Smooth muscle cell (in vitro differentiated cells): ENCODE results near the gene CREB1. TPM values are rescaled to one million over a fixed set of nuclear protein-coding genes. Genes with fewer than 3 reads are reported as not detected.
A peak's percentile ranks its signal among the peaks of the same experiment; 100 is the strongest.

Source experiments
- DNase-seq: peaks from one replicate; lab custom pipeline; 2025; ENCODE audit not compliant: unreplicated experiment; lab: John Stamatoyannopoulos, UW
- H2AFZ ChIP-seq: fragments of 200-600 bp; sonication (generic); 2 replicates; pipeline ENCODE4 v1.6.0; 2016; ENCODE audit warnings: antibody characterized with exemption, low read depth, mild to moderate bottlenecking
- H3F3A ChIP-seq: fragments of 200-600 bp; sonication (generic); 2 replicates; pipeline ENCODE4 v1.6.0; 2017; ENCODE audit warnings: antibody characterized with exemption, low read depth
- H3K27ac ChIP-seq: fragments of 200-600 bp; sonication (generic); 2 replicates; pipeline ENCODE4 v1.5.1; 2016; ENCODE audit warnings: low read depth, mild to moderate bottlenecking
- H3K27me3 ChIP-seq: fragments of 200-600 bp; sonication (generic); 2 replicates; pipeline ENCODE4 v1.6.1; 2016; ENCODE audit warnings: low read depth, mild to moderate bottlenecking
- H3K36me3 ChIP-seq: fragments of 200-600 bp; sonication (generic); 2 replicates; pipeline ENCODE4 v1.5.1; 2016; ENCODE audit warnings: low read depth
- H3K4me1 ChIP-seq: fragments of 200-600 bp; sonication (generic); 2 replicates; pipeline ENCODE4 v1.5.1; 2016; ENCODE audit warnings: low read depth
- H3K4me2 ChIP-seq: fragments of 200-600 bp; sonication (generic); 2 replicates; pipeline ENCODE4 v1.6.0; 2016; ENCODE audit warnings: mild to moderate bottlenecking
- H3K4me3 ChIP-seq: fragments of 200-600 bp; sonication (generic); 2 replicates; pipeline ENCODE4 v1.5.1; 2016; ENCODE audit warnings: mild to moderate bottlenecking
- H3K79me2 ChIP-seq: fragments of 200-600 bp; sonication (generic); 2 replicates; pipeline ENCODE4 v1.6.0; 2016; ENCODE audit warnings: low read depth, mild to moderate bottlenecking
- H3K9ac ChIP-seq: fragments of 200-600 bp; sonication (generic); 2 replicates; pipeline ENCODE4 v1.6.0; 2016; ENCODE audit warnings: low read depth
- H3K9me3 ChIP-seq: fragments of 200-600 bp; sonication (generic); replicated peaks from 2 replicates; pipeline ENCODE4 v1.5.1; 2016; ENCODE audit warnings: low read depth
- H4K20me1 ChIP-seq: fragments of 200-600 bp; sonication (generic); 2 replicates; pipeline ENCODE4 v1.6.0; 2016; ENCODE audit warnings: low read depth
- WGBS: methylation state at CpG from one replicate; pipeline ENCODE4 v1.1.7; 2016; ENCODE audit warnings: low lambda C conversion rate; 5-methylcytosine and 5-hydroxymethylcytosine counted together
- polyA plus RNA-seq: library from polyadenylated mRNA; unstranded; fragments of >200 nt; fragmentation: Nextera tagmentation; extraction: Ambion mirVana; gene quantifications from 2 replicates; pipeline ENCODE4 v1.2.1, GENCODE V29; 2016
- total RNA-seq: library from RNA; depleted of rRNA; stranded (reverse); fragments of >200 nt; gene quantifications from 2 replicates; pipeline ENCODE4 v1.2.3, GENCODE V29; 2014
- TF ChIP-seq, protein P1 (sequence below): fragments of 200-600 bp; sonication (generic); IDR thresholded peaks from 2 replicates; pipeline ENCODE4 v1.5.1; 2017; ENCODE audit warnings: borderline replicate concordance, mild to moderate bottlenecking, antibody characterized with exemption; ENCODE audit not compliant: insufficient read depth, poor library complexity, severe bottlenecking

Gene CREB1
- total and polyA plus RNA-seq, 2 experiments from 2014 or later = 19.0 to 67.6 TPM

DNA sequence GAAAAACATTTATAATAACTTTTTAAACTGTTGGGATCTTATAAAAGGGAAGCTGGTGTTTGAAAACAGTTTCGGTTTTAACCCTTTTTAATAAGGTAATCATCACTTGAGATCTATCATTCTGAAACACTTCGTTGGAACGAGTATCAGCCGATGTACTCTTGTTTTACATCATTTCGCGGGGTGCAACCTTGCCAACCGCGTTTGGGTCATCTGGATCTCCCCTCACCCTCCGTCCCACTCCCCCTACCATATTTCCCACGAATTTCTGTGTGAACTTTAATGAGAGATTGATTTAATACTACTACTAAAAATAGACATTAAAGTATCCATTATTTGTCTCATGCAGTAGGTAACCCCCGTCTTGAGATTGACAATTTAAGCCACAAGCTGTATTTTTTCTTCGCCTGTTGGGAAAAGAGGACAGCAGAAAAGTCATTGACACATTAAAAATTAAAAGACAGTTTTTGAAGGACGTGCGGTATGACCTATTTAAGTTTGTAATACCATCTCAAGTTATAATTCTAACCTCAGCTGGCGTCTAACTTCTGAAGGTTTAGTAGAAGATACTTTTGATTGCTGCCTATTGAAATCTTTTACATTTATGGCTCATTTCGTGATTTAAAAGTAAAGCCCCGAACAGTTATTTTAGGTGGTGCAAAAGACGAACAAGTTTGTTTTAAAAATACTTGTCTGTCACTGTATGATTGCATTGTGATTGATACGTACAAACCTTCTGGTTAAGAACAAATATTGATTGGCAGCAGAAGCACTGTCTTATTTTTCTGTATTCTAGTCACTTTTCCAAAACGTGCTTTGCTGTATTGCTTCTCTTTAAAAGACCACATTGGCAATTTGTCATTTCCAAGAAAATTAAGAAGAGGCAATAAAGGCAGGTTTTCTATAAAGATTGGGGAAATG is 1.5 kb downstream of the CREB1 start:
- WGBS = 23% methylated on average over 20 of the region's 20 CpGs
- TF ChIP-seq, protein P1, sequence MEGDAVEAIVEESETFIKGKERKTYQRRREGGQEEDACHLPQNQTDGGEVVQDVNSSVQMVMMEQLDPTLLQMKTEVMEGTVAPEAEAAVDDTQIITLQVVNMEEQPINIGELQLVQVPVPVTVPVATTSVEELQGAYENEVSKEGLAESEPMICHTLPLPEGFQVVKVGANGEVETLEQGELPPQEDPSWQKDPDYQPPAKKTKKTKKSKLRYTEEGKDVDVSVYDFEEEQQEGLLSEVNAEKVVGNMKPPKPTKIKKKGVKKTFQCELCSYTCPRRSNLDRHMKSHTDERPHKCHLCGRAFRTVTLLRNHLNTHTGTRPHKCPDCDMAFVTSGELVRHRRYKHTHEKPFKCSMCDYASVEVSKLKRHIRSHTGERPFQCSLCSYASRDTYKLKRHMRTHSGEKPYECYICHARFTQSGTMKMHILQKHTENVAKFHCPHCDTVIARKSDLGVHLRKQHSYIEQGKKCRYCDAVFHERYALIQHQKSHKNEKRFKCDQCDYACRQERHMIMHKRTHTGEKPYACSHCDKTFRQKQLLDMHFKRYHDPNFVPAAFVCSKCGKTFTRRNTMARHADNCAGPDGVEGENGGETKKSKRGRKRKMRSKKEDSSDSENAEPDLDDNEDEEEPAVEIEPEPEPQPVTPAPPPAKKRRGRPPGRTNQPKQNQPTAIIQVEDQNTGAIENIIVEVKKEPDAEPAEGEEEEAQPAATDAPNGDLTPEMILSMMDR = no peak

DNA sequence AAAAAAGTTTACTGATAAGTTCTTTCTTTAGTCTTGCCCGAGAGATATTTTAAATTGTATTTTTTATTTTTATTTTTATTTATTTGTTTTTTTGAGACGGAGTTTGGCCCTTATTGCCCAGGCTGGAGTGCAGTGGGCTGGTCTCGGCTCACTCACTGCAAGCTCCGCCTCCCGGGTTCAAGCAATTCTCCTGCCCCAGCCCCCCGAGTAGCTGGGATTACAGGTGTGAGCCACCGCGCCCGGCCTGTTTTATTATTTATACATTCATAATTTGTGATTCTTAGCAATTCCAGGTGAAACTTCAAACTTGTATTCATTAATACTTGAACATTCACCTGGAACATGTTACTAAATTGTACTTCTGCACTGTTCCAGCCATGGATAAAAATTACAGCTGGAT is 2.9 kb downstream of the CREB1 start:
- Histone ChIP-seq H3K36me3 (no peaks in the 10 kb centered on the region), H3K79me2 (peaks cover 72% of the 10 kb centered on the region), H3K27me3 (no peaks in the 10 kb centered on the region), H2AFZ (no peak overlapping the region), H3K27ac (peak overlapping the region; percentile 7), H3K4me2 (peak overlapping the region; percentile 97), H3K9me3 (no peaks in the 10 kb centered on the region), H3K9ac (no peak overlapping the region), H3K4me1 (peaks cover 23% of the 10 kb centered on the region), H3K4me3 (no peak overlapping the region), H3F3A (peaks cover 6% of the 10 kb centered on the region), H4K20me1 (peaks cover 71% of the 10 kb centered on the region)
- TF ChIP-seq, protein P1 = no peak
- WGBS = 94% methylated on average over 9 of the region's 9 CpGs
- no peak for DNase-seq

More for the DNA sequence above, 1.5 kb downstream of the CREB1 start:
- DNase-seq = no peak
- Histone ChIP-seq H3K27ac (peak overlapping the region; percentile 89), H3K9me3 (no peaks in the 10 kb centered on the region), H3F3A (peaks cover 6% of the 10 kb centered on the region), H2AFZ (no peak overlapping the region), H3K4me2 (peak overlapping the region; percentile 97), H3K79me2 (peaks cover 58% of the 10 kb centered on the region), H4K20me1 (peaks cover 57% of the 10 kb centered on the region), H3K36me3 (no peaks in the 10 kb centered on the region), H3K9ac (peak overlapping the region; percentile 88), H3K4me3 (peak overlapping the region; percentile 94), H3K4me1 (peaks cover 30% of the 10 kb centered on the region), H3K27me3 (no peaks in the 10 kb centered on the region)

DNA sequence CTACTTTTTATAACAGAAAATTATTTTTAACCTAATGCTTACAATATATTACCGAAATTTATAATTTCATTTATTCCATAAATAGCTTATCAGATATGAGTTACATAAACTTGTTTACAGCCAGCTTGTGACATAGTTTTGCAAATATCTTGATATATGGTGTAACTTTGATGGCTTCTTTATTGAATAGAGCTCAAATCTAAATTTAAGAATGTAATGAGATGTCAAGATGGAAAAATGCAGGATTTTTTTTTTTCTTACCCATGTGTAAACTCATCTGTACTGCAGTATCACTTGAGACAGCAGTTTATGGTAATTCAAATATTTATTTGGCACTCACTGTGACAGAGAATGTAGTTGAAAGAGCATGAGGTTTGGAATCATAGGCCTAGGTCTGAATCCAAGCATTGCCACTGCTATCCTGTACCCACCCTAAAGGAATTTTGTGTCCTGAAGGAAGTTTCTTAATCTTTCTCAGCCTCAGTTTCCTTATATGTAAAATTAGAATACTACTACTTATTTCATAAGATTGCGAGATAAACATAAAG is 3.8 kb downstream of the CREB1 start:
- Histone ChIP-seq H3K4me1 (peaks cover 23% of the 10 kb centered on the region), H3K4me2 (no peak overlapping the region), H3K36me3 (no peaks in the 10 kb centered on the region), H3F3A (peaks cover 6% of the 10 kb centered on the region), H3K9me3 (no peaks in the 10 kb centered on the region), H3K27ac (no peak overlapping the region), H3K9ac (no peak overlapping the region), H2AFZ (no peak overlapping the region), H4K20me1 (peaks cover 80% of the 10 kb centered on the region), H3K79me2 (peaks cover 81% of the 10 kb centered on the region), H3K27me3 (no peaks in the 10 kb centered on the region), H3K4me3 (no peak overlapping the region)
- no peak for DNase-seq
- TF ChIP-seq, protein P1 = no peak
- 98% methylated on average over 2 of the region's 2 CpGs for WGBS
